GM12878 (cell line): Measurements from ENCODE around the gene GATAD2B. TPM values are rescaled to one million over a fixed set of nuclear protein-coding genes. Genes with fewer than 3 reads are reported as not detected.

Experiments used
- ATF7 ChIP-seq: fragments of 450-650 bp; IDR thresholded peaks from 2 replicates; pipeline ENCODE4 v1.6.1; 2016; ENCODE audit warnings: low read depth, mild to moderate bottlenecking
- BACH1 ChIP-seq: fragments of 450-650 bp; IDR thresholded peaks from 2 replicates; pipeline ENCODE4 v1.6.1; 2017; ENCODE audit warnings: mild to moderate bottlenecking, borderline replicate concordance
- BCL11A ChIP-seq: IDR thresholded peaks from 2 replicates; pipeline ENCODE4 v1.6.1; 2011; ENCODE audit warnings: low read depth, low read length
- BHLHE40 ChIP-seq, 2 experiments: fragments of 450-650 bp in 1 of 2; IDR thresholded peaks; 2 replicates each; pipeline ENCODE4 v1.6.1; 2011 to 2017; ENCODE audit warnings: low read depth in 2 of 2, borderline replicate concordance in 1 of 2, improper control_type of control experiment in 1 of 2, low read length in 1 of 2, mild to moderate bottlenecking in 1 of 2
- CBX3 ChIP-seq: fragments of 200-600 bp; sonication (generic); IDR thresholded peaks from 2 replicates; pipeline ENCODE4 v1.6.1; 2016; ENCODE audit warnings: low read depth, borderline replicate concordance
- CBX5 ChIP-seq: sonication (generic); IDR thresholded peaks from 2 replicates; pipeline ENCODE4 v1.6.1; 2016; ENCODE audit warnings: low read depth, moderate library complexity, mild to moderate bottlenecking, inconsistent platforms
- ESRRA ChIP-seq: IDR thresholded peaks from 2 replicates; pipeline ENCODE4 v1.6.1; 2012; ENCODE audit warnings: mild to moderate bottlenecking, low read length, improper control_type of control experiment
- EZH2 ChIP-seq: IDR thresholded peaks from 2 replicates; pipeline ENCODE4 v1.6.1; 2012; ENCODE audit warnings: low read depth, mild to moderate bottlenecking, control low read depth, inconsistent platforms, low read length, borderline replicate concordance; ENCODE audit not compliant: control insufficient read depth
- FOS ChIP-seq: IDR thresholded peaks from 3 replicates; pipeline ENCODE4 v1.6.1; 2011; ENCODE audit warnings: borderline replicate concordance; ENCODE audit not compliant: insufficient read length; ENCODE audit errors: extremely low read depth
- FOXM1 ChIP-seq: IDR thresholded peaks from 2 replicates; pipeline ENCODE4 v1.6.1; 2012; ENCODE audit warnings: low read depth, mild to moderate bottlenecking, inconsistent platforms, low read length, moderate library complexity
- HCFC1 ChIP-seq: fragments of 150-350 bp; IDR thresholded peaks from 2 replicates; pipeline ENCODE4 v1.6.1; 2014; ENCODE audit warnings: low read length
- HDAC2 ChIP-seq: fragments of 200-600 bp; sonication (generic); IDR thresholded peaks from 2 replicates; pipeline ENCODE4 v1.6.1; 2017
- JUND ChIP-seq: IDR thresholded peaks from 2 replicates; pipeline ENCODE4 v1.6.1; 2012; ENCODE audit warnings: low read depth, mild to moderate bottlenecking, low read length, improper control_type of control experiment, moderate library complexity
- KDM1A ChIP-seq: fragments of 200-600 bp; sonication (generic); IDR thresholded peaks from 2 replicates; pipeline ENCODE4 v1.6.1; 2016; ENCODE audit warnings: borderline replicate concordance
- MTA3 ChIP-seq: IDR thresholded peaks from 2 replicates; pipeline ENCODE4 v1.6.1; 2012; ENCODE audit warnings: low read length, inconsistent platforms, borderline replicate concordance
- MYB ChIP-seq: fragments of 150-350 bp; IDR thresholded peaks from 2 replicates; pipeline ENCODE4 v1.6.1; 2014; ENCODE audit warnings: mild to moderate bottlenecking, low read depth, low read length, borderline replicate concordance
- NFXL1 ChIP-seq: fragments of 450-650 bp; IDR thresholded peaks from 2 replicates; pipeline ENCODE4 v1.6.1; 2017; ENCODE audit warnings: antibody characterized with exemption, mild to moderate bottlenecking, borderline replicate concordance
- PAX5 ChIP-seq: IDR thresholded peaks from 2 replicates; pipeline ENCODE4 v1.6.1; 2011; ENCODE audit warnings: low read depth, low read length, borderline replicate concordance
- POU2F2 ChIP-seq: IDR thresholded peaks from 3 replicates; pipeline ENCODE4 v1.6.1; 2011; ENCODE audit warnings: low read depth, mild to moderate bottlenecking, low read length, borderline replicate concordance
- SMAD5 ChIP-seq: IDR thresholded peaks from 2 replicates; pipeline ENCODE4 v1.6.1; 2016; ENCODE audit warnings: antibody characterized with exemption, low read depth
- SMC3 ChIP-seq: IDR thresholded peaks from 2 replicates; pipeline ENCODE4 v1.6.1; 2011; ENCODE audit warnings: low read length, improper control_type of control experiment, borderline replicate concordance
- SP1 ChIP-seq: IDR thresholded peaks from one replicate; pipeline ENCODE4 v1.6.1; 2011; ENCODE audit warnings: low read depth, low read length
- TARDBP ChIP-seq: IDR thresholded peaks from 2 replicates; pipeline ENCODE4 v1.6.1; 2016; ENCODE audit warnings: borderline replicate concordance
- YBX1 ChIP-seq: fragments of 450-650 bp; IDR thresholded peaks from 2 replicates; pipeline ENCODE4 v1.6.1; 2016; ENCODE audit warnings: antibody characterized with exemption
- ZNF207 ChIP-seq: fragments of 450-650 bp; IDR thresholded peaks from 2 replicates; pipeline ENCODE4 v1.6.1; 2014; ENCODE audit warnings: antibody characterized with exemption, mild to moderate bottlenecking, borderline replicate concordance
- ZNF217 ChIP-seq: fragments of 450-650 bp; IDR thresholded peaks from 2 replicates; pipeline ENCODE4 v1.6.1; 2017; ENCODE audit warnings: antibody characterized with exemption, mild to moderate bottlenecking
- polyA plus RNA-seq, 11 experiments: library from polyadenylated mRNA; depleted of rRNA in 4 of 11; unstranded in 6 of 11; stranded (reverse) in 5 of 11; fragments of >200 nt; fragmentation: Nextera tagmentation in 4 of 11; fragmentation: Illumina TruSeq in 1 of 11; extraction: Ambion mirVana in 4 of 11; extraction: Trizol in 1 of 11; gene quantifications; 1 replicate in 1 of 11; 2 replicates in 10 of 11; pipeline versions ENCODE4 v1.2.1 to v1.2.3, GENCODE V29; 2011 to 2016; ENCODE audit warnings: inconsistent platforms in 2 of 11, missing spikeins in 2 of 11, low read depth in 1 of 11
- total RNA-seq, 4 experiments: library from RNA; depleted of rRNA in 3 of 4; stranded (reverse); fragments of >200 nt in 3 of 4; fragmentation: Illumina TruSeq in 1 of 4; extraction: Trizol in 1 of 4; gene quantifications; 2 replicates each; pipeline versions ENCODE4 v1.2.1 to v1.2.3, GENCODE V29; 2013 to 2021
- TF ChIP-seq, protein P1 (sequence below): fragments of 450-650 bp; IDR thresholded peaks from 2 replicates; pipeline ENCODE4 v1.6.1; 2017; ENCODE audit warnings: mild to moderate bottlenecking, moderate library complexity
- TF ChIP-seq, protein P2 (sequence below): IDR thresholded peaks from 2 replicates; pipeline ENCODE4 v1.6.1; 2012; ENCODE audit warnings: low read depth, low read length, improper control_type of control experiment

GATAD2B gene
- total and polyA plus RNA-seq, 10 of the 15 experiments (the other 5 are each of a cell fraction or from before 2014, with no cell fraction given): 2.4 to 63.1 (median 8.7) TPM

DNA sequence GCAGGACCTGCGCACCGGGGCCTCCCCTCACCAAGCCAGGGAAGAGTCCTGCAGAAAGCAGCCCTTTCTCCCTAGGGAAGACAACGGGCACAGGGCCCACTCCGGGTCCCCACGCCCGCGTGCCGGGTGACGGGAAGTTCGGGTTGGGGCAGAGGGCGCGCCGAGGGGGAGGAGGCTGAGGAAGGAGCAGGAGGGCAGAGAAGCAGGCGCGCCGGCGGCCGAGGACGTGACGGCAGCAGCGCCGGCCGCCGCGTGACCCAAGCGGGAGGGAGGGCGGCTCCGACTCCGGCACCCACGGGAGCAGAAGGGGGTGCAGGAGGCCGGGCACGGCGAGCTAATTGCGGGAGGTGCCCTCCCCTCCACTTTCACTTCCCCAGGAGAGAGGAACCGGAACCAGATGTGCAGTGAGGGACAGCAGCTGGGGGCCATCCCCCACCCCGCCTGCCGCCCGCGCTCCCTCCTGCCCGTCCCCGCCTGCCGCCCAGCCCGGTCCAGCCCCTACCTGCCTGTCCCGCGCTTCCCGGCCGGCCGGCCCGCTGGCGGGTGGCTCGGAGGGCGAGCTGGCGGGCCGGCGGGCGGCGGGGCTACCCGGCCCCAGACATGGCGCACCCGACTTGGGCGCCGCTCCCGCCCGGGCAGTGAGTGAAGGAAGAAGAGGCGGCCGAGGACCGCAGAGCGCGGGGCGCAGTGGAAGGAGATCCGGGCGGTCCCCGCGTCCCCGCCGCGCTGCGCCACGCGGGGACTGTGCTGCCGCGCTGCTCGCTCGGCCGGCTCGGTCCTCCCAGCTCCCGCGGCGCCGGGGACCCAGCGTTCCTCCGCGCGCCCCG, 23.2 kb upstream of the GATAD2B start (continued):
- TF ChIP-seq ZNF207 (no peak), MTA3 (peak; percentile 75; the same call in 1 of the 2 replicates), ATF7 (no peak), EZH2 (no peak), POU2F2 (peak; percentile 84), YBX1 (no peak), TARDBP (no peak), SMC3 (0 out of 2 replicates have a peak, but pooled peaks have one; percentile 3), MYB (0 out of 2 replicates have a peak, but pooled peaks have one; percentile 38), CBX3 (no peak), BHLHE40 (IDR thresholded peaks at IDR 0.05; ENCODE audit: borderline replicate concordance in 1 of 2, low read depth in 2 of 2, low read length in 1 of 2) (peak; percentile 92 to 97), SP1 (peak; percentile 65), BCL11A (peak; percentile 94), NFXL1 (0 out of 2 replicates have a peak, but pooled peaks have one; percentile 40), KDM1A (no peak), BACH1 (peak; percentile 84), ZNF217 (peak; percentile 57), FOS (no peak), HDAC2 (no peak), JUND (no peak), PAX5 (peak; percentile 88), HCFC1 (no peak; the same call in 1 of the 2 replicates), FOXM1 (no peak), CBX5 (no peak), SMAD5 (peak; percentile 47; the same call in 1 of the 2 replicates), ESRRA (no peak)
- TF ChIP-seq, protein P1, sequence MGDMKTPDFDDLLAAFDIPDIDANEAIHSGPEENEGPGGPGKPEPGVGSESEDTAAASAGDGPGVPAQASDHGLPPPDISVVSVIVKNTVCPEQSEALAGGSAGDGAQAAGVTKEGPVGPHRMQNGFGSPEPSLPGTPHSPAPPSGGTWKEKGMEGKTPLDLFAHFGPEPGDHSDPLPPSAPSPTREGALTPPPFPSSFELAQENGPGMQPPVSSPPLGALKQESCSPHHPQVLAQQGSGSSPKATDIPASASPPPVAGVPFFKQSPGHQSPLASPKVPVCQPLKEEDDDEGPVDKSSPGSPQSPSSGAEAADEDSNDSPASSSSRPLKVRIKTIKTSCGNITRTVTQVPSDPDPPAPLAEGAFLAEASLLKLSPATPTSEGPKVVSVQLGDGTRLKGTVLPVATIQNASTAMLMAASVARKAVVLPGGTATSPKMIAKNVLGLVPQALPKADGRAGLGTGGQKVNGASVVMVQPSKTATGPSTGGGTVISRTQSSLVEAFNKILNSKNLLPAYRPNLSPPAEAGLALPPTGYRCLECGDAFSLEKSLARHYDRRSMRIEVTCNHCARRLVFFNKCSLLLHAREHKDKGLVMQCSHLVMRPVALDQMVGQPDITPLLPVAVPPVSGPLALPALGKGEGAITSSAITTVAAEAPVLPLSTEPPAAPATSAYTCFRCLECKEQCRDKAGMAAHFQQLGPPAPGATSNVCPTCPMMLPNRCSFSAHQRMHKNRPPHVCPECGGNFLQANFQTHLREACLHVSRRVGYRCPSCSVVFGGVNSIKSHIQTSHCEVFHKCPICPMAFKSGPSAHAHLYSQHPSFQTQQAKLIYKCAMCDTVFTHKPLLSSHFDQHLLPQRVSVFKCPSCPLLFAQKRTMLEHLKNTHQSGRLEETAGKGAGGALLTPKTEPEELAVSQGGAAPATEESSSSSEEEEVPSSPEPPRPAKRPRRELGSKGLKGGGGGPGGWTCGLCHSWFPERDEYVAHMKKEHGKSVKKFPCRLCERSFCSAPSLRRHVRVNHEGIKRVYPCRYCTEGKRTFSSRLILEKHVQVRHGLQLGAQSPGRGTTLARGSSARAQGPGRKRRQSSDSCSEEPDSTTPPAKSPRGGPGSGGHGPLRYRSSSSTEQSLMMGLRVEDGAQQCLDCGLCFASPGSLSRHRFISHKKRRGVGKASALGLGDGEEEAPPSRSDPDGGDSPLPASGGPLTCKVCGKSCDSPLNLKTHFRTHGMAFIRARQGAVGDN: no peak; the same call in 1 of the 2 replicates
- TF ChIP-seq, protein P2, sequence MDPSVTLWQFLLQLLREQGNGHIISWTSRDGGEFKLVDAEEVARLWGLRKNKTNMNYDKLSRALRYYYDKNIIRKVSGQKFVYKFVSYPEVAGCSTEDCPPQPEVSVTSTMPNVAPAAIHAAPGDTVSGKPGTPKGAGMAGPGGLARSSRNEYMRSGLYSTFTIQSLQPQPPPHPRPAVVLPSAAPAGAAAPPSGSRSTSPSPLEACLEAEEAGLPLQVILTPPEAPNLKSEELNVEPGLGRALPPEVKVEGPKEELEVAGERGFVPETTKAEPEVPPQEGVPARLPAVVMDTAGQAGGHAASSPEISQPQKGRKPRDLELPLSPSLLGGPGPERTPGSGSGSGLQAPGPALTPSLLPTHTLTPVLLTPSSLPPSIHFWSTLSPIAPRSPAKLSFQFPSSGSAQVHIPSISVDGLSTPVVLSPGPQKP: peak; percentile 67
